COLO668 (cell line): ENCODE data around the gene DPP6.
A peak's percentile ranks its signal among the peaks of the same experiment; 100 is the strongest.

Source experiments
- DNase-seq: peaks from one replicate; lab custom pipeline; 2025; ENCODE audit not compliant: unreplicated experiment; lab: John Stamatoyannopoulos, UW

The DPP6 gene

GRCh38 chr7:154581251-154581890 lies 529.2 kb downstream of the DPP6 start:
- no peak for DNase-seq

- DNase-seq = no peak
Observed at GRCh38 chr7:154583454-154583853, 531.3 kb downstream of the DPP6 start.

GRCh38 chr7:154584352-154585252 lies 532.4 kb downstream of the DPP6 start:
- no peak for DNase-seq

GRCh38 chr7:154587792-154588191 lies 535.6 kb downstream of the DPP6 start:
- peak; percentile 6 for DNase-seq

- no peak for DNase-seq
Observed at GRCh38 chr7:154591544-154591943, 539.3 kb downstream of the DPP6 start.

GRCh38 chr7:154592388-154592787 lies 540.2 kb downstream of the DPP6 start:
- no peak for DNase-seq

- no peak for DNase-seq
Observed at GRCh38 chr7:154598396-154598795, 546.2 kb downstream of the DPP6 start.

- no peak for DNase-seq
Observed at GRCh38 chr7:154598864-154599263, 546.7 kb downstream of the DPP6 start.

- no peak for DNase-seq
Observed at GRCh38 chr7:154610903-154611302, 558.7 kb downstream of the DPP6 start.

- no peak for DNase-seq
Observed at GRCh38 chr7:154613811-154614210, 561.6 kb downstream of the DPP6 start.

- DNase-seq = no peak
Observed at GRCh38 chr7:154620141-154620755, 568.0 kb downstream of the DPP6 start.

- no peak for DNase-seq
Observed at GRCh38 chr7:154623399-154623798, 571.2 kb downstream of the DPP6 start.

- no peak for DNase-seq
Observed at GRCh38 chr7:154627646-154628290, 575.6 kb downstream of the DPP6 start.

- no peak for DNase-seq
Observed at GRCh38 chr7:154628556-154628955, 576.4 kb downstream of the DPP6 start.

- no peak for DNase-seq
Observed at GRCh38 chr7:154631162-154631561, 579.0 kb downstream of the DPP6 start.

GRCh38 chr7:154633641-154634040 lies 581.4 kb downstream of the DPP6 start:
- no peak for DNase-seq

GRCh38 chr7:154638286-154638685 lies 586.1 kb downstream of the DPP6 start:
- DNase-seq = no peak

- no peak for DNase-seq
Observed at GRCh38 chr7:154640266-154640865, 588.2 kb downstream of the DPP6 start.

GRCh38 chr7:154640917-154641316 lies 588.7 kb downstream of the DPP6 start:
- DNase-seq = no peak

- DNase-seq = no peak
Observed at GRCh38 chr7:154644366-154644765, 592.2 kb downstream of the DPP6 start.
